ENCODE data around the gene ADGRG3.

- no peak for TF ChIP-seq CTCF (IDR thresholded peaks at IDR 0.05; ENCODE audit: insufficient read depth, low read length, poor library complexity, severe bottlenecking)
- no peak for TF ChIP-seq EZH2phosphoT487 (conservative IDR thresholded peaks at IDR 0.05; ENCODE audit: low read length)
Measured at GRCh38 chr16:57652695-57653471, 15.2 kb upstream of the ADGRG3 start.

All from SU-DHL-6 (cell line).